Tibial nerve (tissue), 4 donors: ENCODE measurements around the gene COA5. TPM values are rescaled to one million over a fixed set of nuclear protein-coding genes. Genes with fewer than 3 reads are reported as not detected.
A peak's percentile ranks its signal among the peaks of the same experiment; 100 is the strongest.

ENCODE experiments used
- DNase-seq, 2 donors: peaks; one replicate each; pipeline ENCODE4 v3.0.0-alpha.2; 2019; ENCODE audit warnings: low spot score in 2 of 2
- H3K27ac ChIP-seq, 4 donors: fragments of 200-600 bp; sonication (generic) in 3 of 4; one replicate each; pipeline ENCODE4 v1.5.1; 2017 to 2019; ENCODE audit warnings: mild to moderate bottlenecking in 1 of 4
- H3K27me3 ChIP-seq, 2 donors: fragments of 200-600 bp; sonication (generic) in 1 of 2; one replicate each; pipeline versions ENCODE4 v1.5.1 to v1.6.0; 2017 to 2019
- H3K36me3 ChIP-seq, 3 donors: fragments of 200-600 bp; sonication (generic); one replicate each; pipeline ENCODE4 v1.5.1; 2018 to 2019
- H3K4me1 ChIP-seq, 4 donors: fragments of 200-600 bp; sonication (generic) in 3 of 4; one replicate each; pipeline ENCODE4 v1.5.1; 2017 to 2019
- H3K4me3 ChIP-seq, 4 donors: fragments of 200-600 bp; sonication (generic) in 3 of 4; one replicate each; pipeline ENCODE4 v1.5.1; 2017 to 2019; ENCODE audit warnings: mild to moderate bottlenecking in 1 of 4, moderate library complexity in 1 of 4
- H3K9me3 ChIP-seq, 4 donors: fragments of 200-600 bp; sonication (generic) in 3 of 4; one replicate each; pipeline ENCODE4 v1.5.1; 2017 to 2019
- CTCF ChIP-seq, 5 experiments: fragments of 200-600 bp in 3 of 5; fragments of 450-650 bp in 2 of 5; sonication (generic) in 3 of 5; IDR thresholded peaks; one replicate each; pipeline ENCODE4 v1.5.1; 2016 to 2019; ENCODE audit warnings: antibody characterized with exemption in 5 of 5, mild to moderate bottlenecking in 3 of 5, moderate library complexity in 2 of 5
- EP300 ChIP-seq, 2 donors: sonication (generic); formaldehyde crosslinking; IDR thresholded peaks; one replicate each; pipeline ENCODE4 v1.6.1; 2017; ENCODE audit warnings: antibody characterized with exemption in 2 of 2, mild to moderate bottlenecking in 1 of 2
- POLR2A ChIP-seq, 2 donors: fragments of 450-650 bp; IDR thresholded peaks; one replicate each; pipeline ENCODE4 v1.6.1; 2017; ENCODE audit warnings: antibody characterized with exemption in 2 of 2, mild to moderate bottlenecking in 2 of 2, moderate library complexity in 2 of 2
- WGBS, 2 donors: methylation state at CpG; one replicate each; pipeline ENCODE4 v1.1.5; 2018; 5-methylcytosine and 5-hydroxymethylcytosine counted together
- total RNA-seq, 4 donors: library from RNA; depleted of rRNA; stranded (reverse); fragments of >200 nt; gene quantifications; one replicate each; pipeline ENCODE4 v1.1.0, GENCODE V29; 2016

COA5 gene
- total RNA-seq, 4 donors from 2014 or later, result 23.1 to 46.8 (median 33.7) TPM

GRCh38 chr2:98564541-98565132, 43.7 kb downstream of the COA5 start:
- Histone ChIP-seq H3K4me3 (no peak overlapping the region), H3K4me1 (peaks cover 0 to 5% (median 0%) of the 10 kb centered on the region in 4 donors), H3K36me3 (peaks cover 0 to 87% (median 0%) of the 10 kb centered on the region in 3 donors), H3K27me3 (no peaks in the 10 kb centered on the region), H3K27ac (no peak overlapping the region), H3K9me3 (no peaks in the 10 kb centered on the region)
- no peak for TF ChIP-seq EP300 (IDR thresholded peaks at IDR 0.05)
- DNase-seq, result no peak
- WGBS, 2 donors, result 86 to 88% methylated on average over 14 to 16 of the region's 17 CpGs

GRCh38 chr2:98563394-98563793, 44.9 kb downstream of the COA5 start:
- TF ChIP-seq EP300 (IDR thresholded peaks at IDR 0.05), result no peak
- no peak for TF ChIP-seq POLR2A (IDR thresholded peaks at IDR 0.05)
- TF ChIP-seq CTCF (IDR thresholded peaks at IDR 0.05), result no peak
- Histone ChIP-seq H3K4me1 (peaks cover 0 to 5% (median 0%) of the 10 kb centered on the region in 4 donors), H3K27me3 (no peaks in the 10 kb centered on the region), H3K4me3 (no peak overlapping the region), H3K36me3 (peaks cover 0 to 85% (median 0%) of the 10 kb centered on the region in 3 donors), H3K9me3 (no peaks in the 10 kb centered on the region), H3K27ac (no peak overlapping the region)
- 91 to 95% methylated on average over 8 to 13 of the region's 13 CpGs for WGBS, 2 donors
- no peak for DNase-seq

GRCh38 chr2:98561902-98562695, 46.2 kb downstream of the COA5 start:
- no peaks in the 10 kb centered on the region for H3K9me3 ChIP-seq
- peak overlapping the region in 1 of 4 donors; percentile 67 for H3K27ac ChIP-seq
- 68 to 79% methylated on average over 13 of the region's 13 CpGs for WGBS, 2 donors
- peaks cover 0 to 5% (median 0%) of the 10 kb centered on the region in 4 donors for H3K4me1 ChIP-seq
- no peak for TF ChIP-seq EP300 (IDR thresholded peaks at IDR 0.05)
- no peak for TF ChIP-seq POLR2A (IDR thresholded peaks at IDR 0.05)
- TF ChIP-seq CTCF (IDR thresholded peaks at IDR 0.05), result no peak
- DNase-seq, result no peak
- no peak overlapping the region for H3K4me3 ChIP-seq
- H3K27me3 ChIP-seq, result no peaks in the 10 kb centered on the region
- H3K36me3 ChIP-seq, result peaks cover 0 to 85% (median 0%) of the 10 kb centered on the region in 3 donors

GRCh38 chr2:98561018-98561417, 47.3 kb downstream of the COA5 start:
- H3K4me1 ChIP-seq, result peaks cover 0 to 5% (median 0%) of the 10 kb centered on the region in 4 donors
- 89 to 93% methylated on average over 9 of the region's 9 CpGs for WGBS, 2 donors
- no peak for TF ChIP-seq CTCF (IDR thresholded peaks at IDR 0.05)
- no peak for TF ChIP-seq POLR2A (IDR thresholded peaks at IDR 0.05)
- no peak for TF ChIP-seq EP300 (IDR thresholded peaks at IDR 0.05)
- DNase-seq, result no peak
- H3K9me3 ChIP-seq, result no peaks in the 10 kb centered on the region
- H3K27ac ChIP-seq, result no peak overlapping the region
- no peaks in the 10 kb centered on the region for H3K27me3 ChIP-seq
- peaks cover 0 to 81% (median 0%) of the 10 kb centered on the region in 3 donors for H3K36me3 ChIP-seq
- H3K4me3 ChIP-seq, result no peak overlapping the region

GRCh38 chr2:98560256-98560771, 48.0 kb downstream of the COA5 start:
- Histone ChIP-seq H3K27me3 (no peaks in the 10 kb centered on the region), H3K27ac (peak overlapping the region in 1 of 4 donors; percentile 34), H3K36me3 (peaks cover 0 to 81% (median 0%) of the 10 kb centered on the region in 3 donors), H3K9me3 (no peaks in the 10 kb centered on the region), H3K4me3 (no peak overlapping the region), H3K4me1 (peaks cover 0 to 5% (median 0%) of the 10 kb centered on the region in 4 donors)
- DNase-seq, result no peak
- TF ChIP-seq CTCF (IDR thresholded peaks at IDR 0.05), result no peak
- TF ChIP-seq EP300 (IDR thresholded peaks at IDR 0.05), result no peak
- no peak for TF ChIP-seq POLR2A (IDR thresholded peaks at IDR 0.05)
- 88 to 90% methylated on average over 9 of the region's 9 CpGs for WGBS, 2 donors
